HEK293 (cell line): ENCODE data around the gene CHD2.

Experiments
- ZFP41 ChIP-seq: fragments of 450-650 bp; formaldehyde crosslinking; IDR thresholded peaks from 2 replicates; pipeline ENCODE4 v1.5.1; 2016; ENCODE audit warnings: missing biosample characterization, missing genetic modification characterization, borderline replicate concordance
- ZNF214 ChIP-seq: fragments of 450-650 bp; formaldehyde crosslinking; IDR thresholded peaks from 2 replicates; pipeline ENCODE4 v1.5.1; 2017; ENCODE audit warnings: missing biosample characterization, mild to moderate bottlenecking, missing genetic modification characterization, borderline replicate concordance
- ZNF433 ChIP-seq: fragments of 450-650 bp; formaldehyde crosslinking; IDR thresholded peaks from 2 replicates; pipeline ENCODE4 v1.5.1; 2016; ENCODE audit warnings: missing biosample characterization, missing genetic modification characterization, low read depth
- ZNF549 ChIP-seq: fragments of 450-650 bp; IDR thresholded peaks from 2 replicates; pipeline ENCODE4 v1.5.1; 2018; ENCODE audit warnings: missing biosample characterization, missing genetic modification characterization, mild to moderate bottlenecking, inconsistent platforms, moderate library complexity
- TF ChIP-seq, protein P1 (sequence below): fragments of 450-650 bp; formaldehyde crosslinking; IDR thresholded peaks from 2 replicates; pipeline ENCODE4 v1.5.1; 2016; ENCODE audit warnings: missing biosample characterization, missing genetic modification characterization
- TF ChIP-seq, protein P2 (sequence below): fragments of 450-650 bp; formaldehyde crosslinking; IDR thresholded peaks from 2 replicates; pipeline ENCODE4 v1.5.1; 2017; ENCODE audit warnings: missing biosample characterization, missing genetic modification characterization
- TF ChIP-seq, protein P3 (sequence below): fragments of 450-650 bp; formaldehyde crosslinking; IDR thresholded peaks from 2 replicates; pipeline ENCODE4 v1.5.1; 2016; ENCODE audit warnings: missing biosample characterization, missing genetic modification characterization
- TF ChIP-seq, protein P4 (sequence below): sonication (generic); formaldehyde crosslinking; IDR thresholded peaks from 2 replicates; pipeline ENCODE4 v1.8.1; 2022; ENCODE audit warnings: mild to moderate bottlenecking, moderate library complexity, missing genetic modification reagents
- TF ChIP-seq, protein P5 (sequence below): fragments of 450-650 bp; formaldehyde crosslinking; IDR thresholded peaks from 2 replicates; pipeline ENCODE4 v1.5.1; 2016; ENCODE audit warnings: missing biosample characterization, missing genetic modification characterization

DNA sequence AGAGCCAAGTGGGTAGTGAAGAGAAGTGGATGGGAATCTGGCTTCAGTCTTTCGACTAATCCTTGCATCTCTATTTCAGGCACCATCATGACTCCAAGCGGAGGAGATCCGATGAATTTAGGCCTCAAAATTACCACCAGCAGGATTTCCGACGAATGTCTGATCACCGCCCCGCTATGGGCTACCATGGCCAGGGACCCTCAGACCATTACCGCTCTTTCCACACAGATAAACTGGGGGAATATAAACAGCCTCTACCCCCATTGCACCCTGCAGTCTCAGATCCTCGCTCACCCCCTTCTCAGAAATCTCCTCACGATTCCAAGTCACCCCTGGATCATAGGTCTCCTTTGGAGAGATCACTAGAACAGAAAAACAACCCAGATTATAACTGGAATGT is 124.2 kb downstream of the CHD2 start:
- TF ChIP-seq, protein P1, sequence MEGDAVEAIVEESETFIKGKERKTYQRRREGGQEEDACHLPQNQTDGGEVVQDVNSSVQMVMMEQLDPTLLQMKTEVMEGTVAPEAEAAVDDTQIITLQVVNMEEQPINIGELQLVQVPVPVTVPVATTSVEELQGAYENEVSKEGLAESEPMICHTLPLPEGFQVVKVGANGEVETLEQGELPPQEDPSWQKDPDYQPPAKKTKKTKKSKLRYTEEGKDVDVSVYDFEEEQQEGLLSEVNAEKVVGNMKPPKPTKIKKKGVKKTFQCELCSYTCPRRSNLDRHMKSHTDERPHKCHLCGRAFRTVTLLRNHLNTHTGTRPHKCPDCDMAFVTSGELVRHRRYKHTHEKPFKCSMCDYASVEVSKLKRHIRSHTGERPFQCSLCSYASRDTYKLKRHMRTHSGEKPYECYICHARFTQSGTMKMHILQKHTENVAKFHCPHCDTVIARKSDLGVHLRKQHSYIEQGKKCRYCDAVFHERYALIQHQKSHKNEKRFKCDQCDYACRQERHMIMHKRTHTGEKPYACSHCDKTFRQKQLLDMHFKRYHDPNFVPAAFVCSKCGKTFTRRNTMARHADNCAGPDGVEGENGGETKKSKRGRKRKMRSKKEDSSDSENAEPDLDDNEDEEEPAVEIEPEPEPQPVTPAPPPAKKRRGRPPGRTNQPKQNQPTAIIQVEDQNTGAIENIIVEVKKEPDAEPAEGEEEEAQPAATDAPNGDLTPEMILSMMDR, result no peak
- TF ChIP-seq, protein P2, sequence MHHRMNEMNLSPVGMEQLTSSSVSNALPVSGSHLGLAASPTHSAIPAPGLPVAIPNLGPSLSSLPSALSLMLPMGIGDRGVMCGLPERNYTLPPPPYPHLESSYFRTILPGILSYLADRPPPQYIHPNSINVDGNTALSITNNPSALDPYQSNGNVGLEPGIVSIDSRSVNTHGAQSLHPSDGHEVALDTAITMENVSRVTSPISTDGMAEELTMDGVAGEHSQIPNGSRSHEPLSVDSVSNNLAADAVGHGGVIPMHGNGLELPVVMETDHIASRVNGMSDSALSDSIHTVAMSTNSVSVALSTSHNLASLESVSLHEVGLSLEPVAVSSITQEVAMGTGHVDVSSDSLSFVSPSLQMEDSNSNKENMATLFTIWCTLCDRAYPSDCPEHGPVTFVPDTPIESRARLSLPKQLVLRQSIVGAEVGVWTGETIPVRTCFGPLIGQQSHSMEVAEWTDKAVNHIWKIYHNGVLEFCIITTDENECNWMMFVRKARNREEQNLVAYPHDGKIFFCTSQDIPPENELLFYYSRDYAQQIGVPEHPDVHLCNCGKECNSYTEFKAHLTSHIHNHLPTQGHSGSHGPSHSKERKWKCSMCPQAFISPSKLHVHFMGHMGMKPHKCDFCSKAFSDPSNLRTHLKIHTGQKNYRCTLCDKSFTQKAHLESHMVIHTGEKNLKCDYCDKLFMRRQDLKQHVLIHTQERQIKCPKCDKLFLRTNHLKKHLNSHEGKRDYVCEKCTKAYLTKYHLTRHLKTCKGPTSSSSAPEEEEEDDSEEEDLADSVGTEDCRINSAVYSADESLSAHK, result no peak
- TF ChIP-seq ZNF214 (tag by site-specific recombination) (no peak), ZFP41 (tag by site-specific recombination) (no peak), ZNF549 (tag by site-specific recombination) (no peak), ZNF433 (tag by site-specific recombination) (no peak)
- TF ChIP-seq, protein P3, sequence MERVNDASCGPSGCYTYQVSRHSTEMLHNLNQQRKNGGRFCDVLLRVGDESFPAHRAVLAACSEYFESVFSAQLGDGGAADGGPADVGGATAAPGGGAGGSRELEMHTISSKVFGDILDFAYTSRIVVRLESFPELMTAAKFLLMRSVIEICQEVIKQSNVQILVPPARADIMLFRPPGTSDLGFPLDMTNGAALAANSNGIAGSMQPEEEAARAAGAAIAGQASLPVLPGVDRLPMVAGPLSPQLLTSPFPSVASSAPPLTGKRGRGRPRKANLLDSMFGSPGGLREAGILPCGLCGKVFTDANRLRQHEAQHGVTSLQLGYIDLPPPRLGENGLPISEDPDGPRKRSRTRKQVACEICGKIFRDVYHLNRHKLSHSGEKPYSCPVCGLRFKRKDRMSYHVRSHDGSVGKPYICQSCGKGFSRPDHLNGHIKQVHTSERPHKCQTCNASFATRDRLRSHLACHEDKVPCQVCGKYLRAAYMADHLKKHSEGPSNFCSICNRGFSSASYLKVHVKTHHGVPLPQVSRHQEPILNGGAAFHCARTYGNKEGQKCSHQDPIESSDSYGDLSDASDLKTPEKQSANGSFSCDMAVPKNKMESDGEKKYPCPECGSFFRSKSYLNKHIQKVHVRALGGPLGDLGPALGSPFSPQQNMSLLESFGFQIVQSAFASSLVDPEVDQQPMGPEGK (tag by site-specific recombination), result no peak
- TF ChIP-seq, protein P4, sequence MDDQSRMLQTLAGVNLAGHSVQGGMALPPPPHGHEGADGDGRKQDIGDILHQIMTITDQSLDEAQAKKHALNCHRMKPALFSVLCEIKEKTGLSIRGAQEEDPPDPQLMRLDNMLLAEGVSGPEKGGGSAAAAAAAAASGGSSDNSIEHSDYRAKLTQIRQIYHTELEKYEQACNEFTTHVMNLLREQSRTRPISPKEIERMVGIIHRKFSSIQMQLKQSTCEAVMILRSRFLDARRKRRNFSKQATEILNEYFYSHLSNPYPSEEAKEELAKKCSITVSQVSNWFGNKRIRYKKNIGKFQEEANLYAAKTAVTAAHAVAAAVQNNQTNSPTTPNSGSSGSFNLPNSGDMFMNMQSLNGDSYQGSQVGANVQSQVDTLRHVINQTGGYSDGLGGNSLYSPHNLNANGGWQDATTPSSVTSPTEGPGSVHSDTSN, result no peak
- TF ChIP-seq, protein P5, sequence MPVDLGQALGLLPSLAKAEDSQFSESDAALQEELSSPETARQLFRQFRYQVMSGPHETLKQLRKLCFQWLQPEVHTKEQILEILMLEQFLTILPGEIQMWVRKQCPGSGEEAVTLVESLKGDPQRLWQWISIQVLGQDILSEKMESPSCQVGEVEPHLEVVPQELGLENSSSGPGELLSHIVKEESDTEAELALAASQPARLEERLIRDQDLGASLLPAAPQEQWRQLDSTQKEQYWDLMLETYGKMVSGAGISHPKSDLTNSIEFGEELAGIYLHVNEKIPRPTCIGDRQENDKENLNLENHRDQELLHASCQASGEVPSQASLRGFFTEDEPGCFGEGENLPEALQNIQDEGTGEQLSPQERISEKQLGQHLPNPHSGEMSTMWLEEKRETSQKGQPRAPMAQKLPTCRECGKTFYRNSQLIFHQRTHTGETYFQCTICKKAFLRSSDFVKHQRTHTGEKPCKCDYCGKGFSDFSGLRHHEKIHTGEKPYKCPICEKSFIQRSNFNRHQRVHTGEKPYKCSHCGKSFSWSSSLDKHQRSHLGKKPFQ, result no peak
